ENCODE measurements around the gene PAK1IP1.
"Not testable (repeated sequence)": the region's sequence is repeated elsewhere in the genome, so short reads cannot be mapped to it uniquely, and the experiment has no call there.

The PAK1IP1 gene, protein sequence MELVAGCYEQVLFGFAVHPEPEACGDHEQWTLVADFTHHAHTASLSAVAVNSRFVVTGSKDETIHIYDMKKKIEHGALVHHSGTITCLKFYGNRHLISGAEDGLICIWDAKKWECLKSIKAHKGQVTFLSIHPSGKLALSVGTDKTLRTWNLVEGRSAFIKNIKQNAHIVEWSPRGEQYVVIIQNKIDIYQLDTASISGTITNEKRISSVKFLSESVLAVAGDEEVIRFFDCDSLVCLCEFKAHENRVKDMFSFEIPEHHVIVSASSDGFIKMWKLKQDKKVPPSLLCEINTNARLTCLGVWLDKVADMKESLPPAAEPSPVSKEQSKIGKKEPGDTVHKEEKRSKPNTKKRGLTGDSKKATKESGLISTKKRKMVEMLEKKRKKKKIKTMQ

DNA sequence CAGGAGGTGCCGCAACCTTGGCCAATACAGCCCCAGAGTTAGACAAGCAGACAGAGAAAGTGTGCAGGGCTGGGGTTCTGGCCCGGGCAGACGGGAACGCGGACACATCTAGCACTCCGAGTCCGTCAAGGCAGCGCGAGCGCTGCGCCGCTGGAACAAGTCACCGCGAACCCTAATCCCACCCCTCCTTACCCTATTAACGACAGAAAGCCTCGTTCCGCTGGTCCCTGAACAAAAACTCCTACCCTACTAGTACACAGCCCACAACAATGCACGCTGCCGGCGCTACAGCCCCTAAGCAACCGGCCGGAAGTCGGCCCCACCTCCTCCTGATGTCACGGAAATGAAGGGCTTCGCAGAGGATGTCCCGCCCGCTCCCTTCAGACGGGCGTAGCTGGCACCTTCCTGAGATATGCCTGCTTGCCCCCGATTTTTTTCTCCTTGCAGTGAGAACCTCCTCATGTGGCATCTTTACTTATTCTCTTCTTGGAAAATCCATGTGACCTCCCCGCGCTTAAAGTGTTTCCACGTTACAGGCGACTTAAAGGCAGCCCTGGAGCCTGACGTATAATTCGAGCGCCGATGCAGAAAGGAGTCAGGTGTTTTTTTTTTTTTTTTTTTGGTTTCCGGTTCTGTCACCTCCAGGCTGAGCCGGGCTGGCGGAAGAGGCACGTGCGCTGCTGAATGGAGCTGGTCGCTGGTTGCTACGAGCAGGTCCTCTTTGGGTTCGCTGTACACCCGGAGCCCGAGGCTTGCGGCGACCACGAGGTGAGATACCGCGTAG is at the start of gene PAK1IP1, which contains the start of gene C6orf52:
Gene PAK1IP1 (plus strand): TSS at position 671 of the 784 bp plus-strand sequence. CDS start 14 bp downstream, at position 685.
Gene C6orf52 (minus strand): TSS at position 315 of the 784 bp plus-strand sequence. CDS start 7,066 bp downstream, outside the sequence.
- peak; percentile 95 for DNase-seq

GRCh38 chr6:10655508-10656055 is 39.2 kb upstream of the PAK1IP1 start:
- no peak for DNase-seq

- no peak for DNase-seq
These were observed 35.7 kb upstream of the PAK1IP1 start for GRCh38 chr6:10658910-10659698.

DNA sequence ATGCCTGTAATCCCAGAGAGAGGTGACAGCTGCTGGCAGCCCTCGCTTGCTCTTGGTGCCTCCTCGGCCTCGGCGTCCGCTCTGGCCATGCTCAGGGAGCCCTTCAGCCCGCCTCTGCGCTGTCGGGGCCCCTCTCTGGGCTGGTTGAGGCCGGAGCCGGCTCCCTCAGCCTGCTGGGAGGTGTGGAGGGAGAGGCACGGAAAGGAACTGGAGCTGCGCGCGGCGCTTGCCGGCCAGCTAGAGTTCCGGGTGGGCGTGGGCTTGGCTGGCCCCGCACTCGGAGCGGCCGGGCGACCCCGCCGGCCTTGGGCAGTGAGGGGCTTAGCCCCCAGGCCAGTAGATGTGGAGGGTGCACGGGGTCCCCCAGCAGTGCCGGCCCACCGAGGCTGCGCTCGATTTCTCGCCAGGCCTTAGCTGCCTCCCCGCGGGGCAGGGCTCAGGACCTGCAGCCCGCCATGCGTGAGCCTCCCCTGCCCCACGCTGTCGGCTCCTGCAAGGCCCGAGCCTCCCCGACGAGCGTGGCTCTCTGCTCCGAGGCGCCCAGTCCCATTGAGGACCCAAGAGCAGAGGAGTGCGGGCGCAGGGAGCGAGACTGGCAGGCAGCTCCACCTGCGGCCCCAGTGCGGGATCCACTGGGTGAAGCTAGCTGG is 34.9 kb upstream of the PAK1IP1 start:
- DNase-seq: peak; percentile 21

- DNase-seq: not testable (repeated sequence)
These were observed 34.2 kb upstream of the PAK1IP1 start for GRCh38 chr6:10660431-10661191.

- no peak for DNase-seq
These were observed 32.6 kb upstream of the PAK1IP1 start for GRCh38 chr6:10662207-10662606.

- DNase-seq: no peak
These were observed 32.0 kb upstream of the PAK1IP1 start for GRCh38 chr6:10662742-10663141.

- not testable (repeated sequence) for DNase-seq
These were observed 29.2 kb upstream of the PAK1IP1 start for GRCh38 chr6:10665595-10665994.

DNA sequence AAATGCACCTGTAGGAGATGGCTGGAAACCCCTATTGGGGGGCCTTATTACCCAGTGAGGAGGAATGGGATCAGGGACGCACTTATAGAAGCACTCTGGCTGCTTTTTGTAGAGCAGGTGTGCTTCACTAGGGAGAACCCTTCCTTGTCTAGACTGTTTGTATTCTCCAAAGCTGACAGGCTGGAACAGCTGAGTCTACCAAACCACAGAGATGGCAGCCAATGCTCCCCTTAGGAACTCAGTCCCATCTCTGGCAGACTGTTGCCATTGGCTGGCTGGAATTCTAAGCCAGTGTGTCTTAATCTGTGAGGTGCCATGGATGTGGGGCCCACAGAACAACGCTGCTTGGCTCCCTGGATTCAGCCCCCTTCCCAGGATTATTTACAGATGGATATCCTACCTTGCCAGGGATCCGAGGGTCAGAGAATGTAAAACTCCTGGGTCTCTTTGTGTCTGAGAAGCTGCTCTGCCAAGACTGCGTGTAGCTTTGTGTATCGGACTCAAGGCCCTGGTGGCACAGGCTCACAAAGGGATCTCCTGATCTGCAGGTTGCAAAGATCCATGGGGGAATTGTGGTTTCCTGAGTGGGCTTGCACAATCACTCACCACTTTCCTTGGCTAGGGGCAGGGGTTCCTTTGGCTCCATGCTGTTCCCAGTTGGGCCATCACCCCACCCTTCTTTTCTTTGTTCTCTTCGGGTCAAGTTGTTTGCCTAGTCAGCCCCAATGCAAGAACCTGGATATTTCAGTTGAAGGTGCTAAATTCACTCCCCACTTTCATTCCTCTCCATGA is 26.4 kb upstream of the PAK1IP1 start:
- no peak for DNase-seq

DNA sequence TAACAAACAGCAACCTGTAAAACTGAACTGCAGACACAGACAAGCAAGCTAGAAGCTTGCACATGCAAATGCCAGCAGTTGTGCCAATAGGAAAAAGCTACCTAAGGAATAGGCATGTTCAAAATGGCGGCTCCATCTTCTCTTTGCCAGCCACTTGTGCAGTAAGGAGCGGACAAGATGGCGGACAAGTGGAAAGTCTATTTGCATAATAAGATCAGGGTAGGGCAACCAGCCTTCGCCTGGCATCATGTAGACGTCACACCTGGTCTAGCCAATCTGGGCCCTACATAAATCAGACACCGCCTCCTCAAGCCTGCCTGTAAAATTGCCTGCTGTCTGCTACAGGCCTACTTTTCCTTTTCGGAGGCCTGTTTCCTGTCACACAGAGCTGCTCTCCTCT is 18.4 kb upstream of the PAK1IP1 start:
- no peak for DNase-seq

GRCh38 chr6:10678456-10678855 is 16.3 kb upstream of the PAK1IP1 start:
- no peak for DNase-seq

GRCh38 chr6:10681795-10682194 is 13.0 kb upstream of the PAK1IP1 start:
- no peak for DNase-seq

- DNase-seq: no peak
These were observed 12.3 kb upstream of the PAK1IP1 start for GRCh38 chr6:10682355-10682988.

GRCh38 chr6:10684618-10685017 is 10.2 kb upstream of the PAK1IP1 start:
- DNase-seq: no peak

GRCh38 chr6:10685092-10685915 is 9.5 kb upstream of the PAK1IP1 start:
- no peak for DNase-seq

- DNase-seq: no peak
These were observed 7.9 kb upstream of the PAK1IP1 start for GRCh38 chr6:10686901-10687300.

DNA sequence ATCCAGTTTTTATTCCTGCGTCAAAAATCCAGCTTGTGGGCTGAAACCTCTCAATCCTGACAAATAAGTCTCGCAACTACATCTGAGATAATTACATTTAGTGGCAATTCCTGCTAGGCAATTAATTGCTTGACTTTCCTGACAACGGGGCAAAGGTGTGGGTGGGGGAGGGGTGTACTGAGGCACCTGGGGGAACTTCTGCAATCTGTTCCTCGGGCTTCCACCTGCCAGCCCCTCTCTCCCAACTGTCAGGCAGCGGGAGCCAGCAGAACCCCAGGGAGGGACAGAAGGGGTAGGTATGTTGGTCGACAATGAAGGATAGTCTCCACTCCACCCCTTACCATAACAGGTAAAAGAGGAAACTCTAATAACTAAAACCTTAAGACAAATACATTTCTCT is 7.2 kb upstream of the PAK1IP1 start:
- peak; percentile 13 for DNase-seq

DNA sequence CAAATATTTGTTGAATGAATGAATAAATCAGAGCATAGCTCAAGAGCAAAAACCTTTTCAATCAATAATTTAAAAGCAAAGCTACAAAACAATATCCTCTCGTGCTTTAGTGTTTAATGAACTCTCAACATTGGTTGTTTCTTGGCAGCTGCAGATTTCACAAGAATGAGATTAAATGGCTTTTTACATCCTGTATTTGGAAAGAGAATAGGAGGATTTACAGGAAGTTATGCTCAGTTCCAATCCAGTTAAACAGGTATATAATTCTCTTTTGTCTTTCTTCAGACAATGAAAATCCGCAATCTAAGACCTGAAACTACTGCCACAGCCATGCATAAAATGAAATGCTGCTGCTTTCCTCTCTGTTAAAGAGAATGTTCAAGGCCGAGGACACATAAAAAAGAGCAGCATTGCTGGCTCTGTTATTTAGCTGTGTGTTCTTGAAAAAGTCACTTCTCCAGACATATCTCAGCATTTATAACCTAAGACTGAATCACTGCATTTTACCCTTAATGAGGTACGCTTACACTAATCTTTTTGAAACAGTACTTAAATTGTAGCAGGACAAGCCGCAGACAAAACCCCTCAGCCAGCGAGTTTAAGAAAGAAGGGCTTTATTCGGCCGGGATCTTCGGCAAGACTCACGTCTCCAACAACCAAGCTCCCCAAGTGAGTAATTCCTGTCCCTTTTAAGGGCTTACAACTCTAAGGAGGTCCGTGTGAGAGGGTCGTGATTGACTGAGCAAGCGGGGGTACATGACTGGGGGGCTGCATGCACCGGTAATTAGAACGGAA is 3.9 kb upstream of the PAK1IP1 start:
- no peak for DNase-seq
